ENCODE results near the gene RILPL1.

Gene RILPL1

GRCh38 chr12:123428591-123428990, 104.9 kb downstream of the RILPL1 start:
- DNase-seq (ENCODE audit: low read depth), result no peak

GRCh38 chr12:123427036-123427769, 106.3 kb downstream of the RILPL1 start:
- DNase-seq (ENCODE audit: low read depth), result no peak

- no peak for DNase-seq (ENCODE audit: low read depth)
Measured at GRCh38 chr12:123421314-123421713, 112.2 kb downstream of the RILPL1 start.
